Measurements from ENCODE around the gene PHC2.

Gene PHC2

GRCh38 chr1:33388805-33389771 lies 41.8 kb downstream of the PHC2 start:
- DNase-seq (ENCODE audit: low spot score), result no peak

- no peak for DNase-seq (ENCODE audit: low spot score)
These were observed 43.3 kb downstream of the PHC2 start for GRCh38 chr1:33387625-33388024.

GRCh38 chr1:33385251-33385650 lies 45.6 kb downstream of the PHC2 start:
- DNase-seq (ENCODE audit: low spot score), result no peak

GRCh38 chr1:33384040-33384812 lies 46.7 kb downstream of the PHC2 start:
- peak; percentile 10 for DNase-seq (ENCODE audit: low spot score)

GRCh38 chr1:33383489-33383888 lies 47.4 kb downstream of the PHC2 start:
- no peak for DNase-seq (ENCODE audit: low spot score)

GRCh38 chr1:33382661-33383415 lies 48.1 kb downstream of the PHC2 start:
- DNase-seq (ENCODE audit: low spot score), result peak; percentile 83

GRCh38 chr1:33381977-33382376 lies 48.9 kb downstream of the PHC2 start:
- DNase-seq (ENCODE audit: low spot score), result no peak

- DNase-seq (ENCODE audit: low spot score), result no peak
These were observed 50.1 kb downstream of the PHC2 start for GRCh38 chr1:33380811-33381210.

- DNase-seq (ENCODE audit: low spot score), result no peak
These were observed 51.1 kb downstream of the PHC2 start for GRCh38 chr1:33379631-33380354.

- no peak for DNase-seq (ENCODE audit: low spot score)
These were observed 51.9 kb downstream of the PHC2 start for GRCh38 chr1:33378976-33379375.

- DNase-seq (ENCODE audit: low spot score), result no peak
These were observed 52.4 kb downstream of the PHC2 start for GRCh38 chr1:33378524-33378923.

GRCh38 chr1:33377756-33378155 lies 53.1 kb downstream of the PHC2 start:
- DNase-seq (ENCODE audit: low spot score), result no peak

- no peak for DNase-seq (ENCODE audit: low spot score)
These were observed 53.9 kb downstream of the PHC2 start for GRCh38 chr1:33377013-33377412.

- DNase-seq (ENCODE audit: low spot score), result no peak
These were observed 55.6 kb downstream of the PHC2 start for GRCh38 chr1:33375316-33375715.

- DNase-seq (ENCODE audit: low spot score), result no peak
These were observed 56.4 kb downstream of the PHC2 start for GRCh38 chr1:33374336-33375105.

- no peak for DNase-seq (ENCODE audit: low spot score)
These were observed 57.3 kb downstream of the PHC2 start for GRCh38 chr1:33373606-33374005.

GRCh38 chr1:33372677-33373076 lies 58.2 kb downstream of the PHC2 start:
- DNase-seq (ENCODE audit: low spot score), result no peak

- DNase-seq (ENCODE audit: low spot score), result no peak
These were observed 58.7 kb downstream of the PHC2 start for GRCh38 chr1:33372162-33372561.

- no peak for DNase-seq (ENCODE audit: low spot score)
These were observed 59.6 kb downstream of the PHC2 start for GRCh38 chr1:33371334-33371733.

GRCh38 chr1:33370827-33371226 lies 60.1 kb downstream of the PHC2 start:
- DNase-seq (ENCODE audit: low spot score), result no peak

- no peak for DNase-seq (ENCODE audit: low spot score)
These were observed 60.6 kb downstream of the PHC2 start for GRCh38 chr1:33370301-33370700.

All from COLO829 (cell line).